Measurements from ENCODE around the gene LRMDA.

- TF ChIP-seq CTCF (IDR thresholded peaks at IDR 0.05) (no peak), POLR2AphosphoS5 (IDR thresholded peaks at IDR 0.05) (no peak), POLR2A (IDR thresholded peaks at IDR 0.05) (no peak)
These were observed 180.0 kb downstream of the LRMDA start for GRCh38 chr10:75611172-75611992.
